ENCODE data around the gene EFCAB12.

DNA sequence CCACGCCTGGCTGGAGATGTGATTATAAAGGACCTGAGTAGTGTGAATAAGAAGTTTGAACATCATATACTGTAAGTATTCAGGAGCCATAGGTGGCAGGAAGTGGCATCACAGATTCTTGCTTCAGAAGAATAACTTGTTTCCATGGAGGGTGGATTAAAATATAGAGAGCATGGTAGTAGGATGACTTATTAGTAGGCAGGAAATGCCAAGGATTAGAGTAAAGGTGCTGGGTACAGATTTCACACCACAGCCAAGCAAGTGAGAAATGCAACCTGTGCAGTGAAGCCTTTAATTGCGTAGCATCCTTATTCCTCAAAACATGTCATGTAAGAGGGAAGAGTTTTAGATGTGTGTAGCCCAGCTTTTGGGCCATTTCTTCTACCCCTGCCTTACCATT is 42.4 kb upstream of the EFCAB12 start:
- no peak for TF ChIP-seq CTCF (IDR thresholded peaks at IDR 0.05; ENCODE audit: borderline replicate concordance, extremely low read depth, low read length, poor library complexity, severe bottlenecking)
- no peak for TF ChIP-seq EZH2 (IDR thresholded peaks at IDR 0.05; ENCODE audit: borderline replicate concordance, low read depth, low read length, severe bottlenecking)
